Adrenal gland (tissue), 12 donors: Measurements from ENCODE around the gene BRAP. TPM values are rescaled to one million over a fixed set of nuclear protein-coding genes. Genes with fewer than 3 reads are reported as not detected.
"Not testable (repeated sequence)": the region's sequence is repeated elsewhere in the genome, so short reads cannot be mapped to it uniquely, and the experiment has no call there.

ENCODE experiments used
- DNase-seq, 7 donors: peaks; one replicate each; pipeline ENCODE4 v3.0.0-alpha.2; 2019 to 2020
- H3K27ac ChIP-seq, 5 donors: fragments of 200-600 bp; sonication (generic) in 4 of 5; 1 replicate in 3 of 5; 2 replicates in 2 of 5; pipeline versions ENCODE4 v1.5.1 to v1.8.0; 2016 to 2020; ENCODE audit warnings: mild to moderate bottlenecking in 1 of 5
- H3K27me3 ChIP-seq: fragments of 200-600 bp; 2 replicates; pipeline ENCODE4 v1.8.0; 2021
- H3K36me3 ChIP-seq, 2 donors: fragments of 200-600 bp; replicated peaks in 1 of 2; 1 replicate in 1 of 2; 2 replicates in 1 of 2; pipeline versions ENCODE4 v1.5.1 to v1.8.0; 2018 to 2022
- H3K4me1 ChIP-seq, 2 donors: fragments of 200-600 bp; replicated peaks in 1 of 2; 1 replicate in 1 of 2; 2 replicates in 1 of 2; pipeline versions ENCODE4 v1.5.1 to v1.8.0; 2018 to 2021
- H3K4me3 ChIP-seq, 4 donors: fragments of 200-600 bp; sonication (generic) in 3 of 4; one replicate each; pipeline ENCODE4 v1.5.1; 2016 to 2018
- H3K9me3 ChIP-seq, 3 donors: fragments of 200-600 bp; sonication (generic) in 1 of 3; replicated peaks in 1 of 3; 1 replicate in 2 of 3; 2 replicates in 1 of 3; pipeline versions ENCODE4 v1.5.1 to v1.8.0; 2016 to 2021
- POLR2A ChIP-seq, 2 donors: fragments of 450-650 bp; IDR thresholded peaks; one replicate each; pipeline ENCODE4 v1.6.1; 2017; ENCODE audit warnings: antibody characterized with exemption in 2 of 2, mild to moderate bottlenecking in 2 of 2, moderate library complexity in 1 of 2
- WGBS, 4 donors: extraction: QIAGEN DNeasy Blood & Tissue Kit in 2 of 4; methylation state at CpG; one replicate each; pipeline versions ENCODE4 v1.1.5 to v1.1.7; 2013 to 2017; 5-methylcytosine and 5-hydroxymethylcytosine counted together
- intact Hi-C, 2 donors: fragments of 100-400 bp; cut with DNase I; formaldehyde crosslinking; loops; one replicate each; pipeline versions ENCODE4 v1.14.1 to v1.15.0; 2022 to 2023
- polyA plus RNA-seq, 3 donors: library from polyadenylated mRNA; stranded (reverse); fragments of 200-250 nt in 2 of 3; fragments of 350-450 nt in 1 of 3; fragmentation: Illumina TruSeq in 1 of 3; extraction: RNeasy Lipid Tissue Mini Kit (QIAGEN cat#74804) in 1 of 3; gene quantifications; one replicate each; pipeline ENCODE4 v1.2.3, GENCODE V29; 2013 to 2014
- total RNA-seq, 9 donors: library from RNA; depleted of rRNA in 4 of 9; stranded (reverse); fragments of >200 nt in 4 of 9; fragments of 120-200 nt in 1 of 9; fragmentation: NEBNext Ultra II Directional in 1 of 9; extraction: Animal tissue kit (Norgen Biotek cat#: 25700) in 1 of 9; gene quantifications; one replicate each; pipeline versions ENCODE4 v1.1.0 to v1.2.4, GENCODE V29; 2013 to 2023
- TF ChIP-seq, protein P1 (sequence below), 6 experiments: fragments of 450-650 bp in 4 of 6; fragments of 200-600 bp in 2 of 6; sonication (generic) in 1 of 6; IDR thresholded peaks; 1 replicate in 5 of 6; 2 replicates in 1 of 6; pipeline versions ENCODE4 v1.5.1 to v1.8.0; 2016 to 2021; ENCODE audit warnings: antibody characterized with exemption in 6 of 6, mild to moderate bottlenecking in 2 of 6, moderate library complexity in 1 of 6
- donor health status: healthy with polysubstance abuse.
- donor health status: Bipolar disorder and iron deficiency.
- donor health status: DM: yes; HTN: yes; CAD: no.
- donor health status: DM: no; HTN: no; CAD: no.
- donor health status: DM: no; HTN: no; CAD: no.
- donor health status: DM: yes; HTN: yes; CAD: no.

The BRAP gene
- total and polyA plus RNA-seq, 12 donors, result 8.6 to 31.0 (median 20.4) TPM

DNA sequence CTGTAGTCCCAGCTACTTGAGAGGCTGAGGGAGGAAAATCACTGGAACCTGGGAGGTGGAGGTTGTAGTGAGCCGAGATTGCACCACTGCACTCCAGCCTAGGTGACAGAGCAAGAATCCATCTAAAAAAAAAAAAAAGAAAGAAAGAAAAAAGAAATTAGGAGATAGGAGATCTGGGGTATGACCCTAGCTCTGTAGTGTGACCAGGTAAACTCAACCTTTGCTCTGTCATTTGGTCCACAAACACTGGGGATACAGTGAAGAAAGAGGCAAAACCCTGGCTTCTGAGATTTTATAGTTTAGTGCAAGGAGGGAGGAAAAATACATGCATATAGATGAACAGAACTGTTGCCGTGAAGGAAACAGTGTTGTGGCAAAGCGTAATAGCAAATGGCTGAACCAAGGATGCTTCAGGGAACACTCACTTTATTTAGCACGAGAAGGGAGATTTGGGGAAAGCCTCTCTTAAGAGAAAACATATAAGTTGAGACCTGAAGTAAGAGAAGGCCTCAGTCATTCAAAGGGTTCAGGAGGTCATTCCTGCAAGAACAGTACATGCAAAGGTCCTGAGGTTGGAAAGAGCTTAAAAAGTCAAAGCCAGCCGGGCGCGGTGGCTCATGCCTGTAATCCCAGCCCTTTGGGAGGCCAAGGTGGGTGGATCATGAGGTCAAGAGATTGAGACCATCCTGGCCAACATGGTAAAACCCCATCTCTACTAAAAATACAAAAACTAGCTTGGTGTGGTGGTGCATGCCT is 57.1 kb downstream of the BRAP start:
- intact Hi-C loops, result no loop called here
- Histone ChIP-seq H3K4me1 (no peaks in the 10 kb centered on the region), H3K27ac (no peak overlapping the region), H3K9me3 (no peaks in the 10 kb centered on the region), H3K27me3 (no peaks in the 10 kb centered on the region), H3K4me3 (no peak overlapping the region), H3K36me3 (no peaks in the 10 kb centered on the region)
- WGBS, 4 donors, result 95 to 98% (median 97%) methylated on average over 7 of the region's 7 CpGs
- DNase-seq, result no peak
- no peak for TF ChIP-seq POLR2A (IDR thresholded peaks at IDR 0.05)
- TF ChIP-seq, protein P1, sequence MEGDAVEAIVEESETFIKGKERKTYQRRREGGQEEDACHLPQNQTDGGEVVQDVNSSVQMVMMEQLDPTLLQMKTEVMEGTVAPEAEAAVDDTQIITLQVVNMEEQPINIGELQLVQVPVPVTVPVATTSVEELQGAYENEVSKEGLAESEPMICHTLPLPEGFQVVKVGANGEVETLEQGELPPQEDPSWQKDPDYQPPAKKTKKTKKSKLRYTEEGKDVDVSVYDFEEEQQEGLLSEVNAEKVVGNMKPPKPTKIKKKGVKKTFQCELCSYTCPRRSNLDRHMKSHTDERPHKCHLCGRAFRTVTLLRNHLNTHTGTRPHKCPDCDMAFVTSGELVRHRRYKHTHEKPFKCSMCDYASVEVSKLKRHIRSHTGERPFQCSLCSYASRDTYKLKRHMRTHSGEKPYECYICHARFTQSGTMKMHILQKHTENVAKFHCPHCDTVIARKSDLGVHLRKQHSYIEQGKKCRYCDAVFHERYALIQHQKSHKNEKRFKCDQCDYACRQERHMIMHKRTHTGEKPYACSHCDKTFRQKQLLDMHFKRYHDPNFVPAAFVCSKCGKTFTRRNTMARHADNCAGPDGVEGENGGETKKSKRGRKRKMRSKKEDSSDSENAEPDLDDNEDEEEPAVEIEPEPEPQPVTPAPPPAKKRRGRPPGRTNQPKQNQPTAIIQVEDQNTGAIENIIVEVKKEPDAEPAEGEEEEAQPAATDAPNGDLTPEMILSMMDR (IDR thresholded peaks at IDR 0.05), result no peak

DNA sequence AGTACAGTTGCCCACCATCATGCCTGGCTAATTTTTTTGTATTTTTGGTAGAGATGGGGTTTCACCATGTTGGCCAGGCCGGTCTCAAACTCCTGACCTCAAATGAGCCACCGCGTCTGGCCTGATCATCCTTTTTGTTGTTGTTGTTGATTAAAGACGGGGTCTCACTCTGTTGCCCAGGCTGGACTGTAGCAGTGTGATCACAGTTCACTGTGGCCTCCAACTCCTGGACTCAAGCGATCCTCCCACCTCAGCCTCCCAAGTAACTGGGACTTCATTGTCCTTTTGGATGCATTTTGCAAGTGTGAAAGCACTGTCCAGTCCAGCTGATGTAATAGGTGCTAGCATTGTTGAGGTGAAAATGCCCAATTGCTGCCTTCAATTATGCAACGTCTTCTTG is 59.5 kb downstream of the BRAP start:
- Histone ChIP-seq H3K27me3 (no peaks in the 10 kb centered on the region), H3K4me3 (no peak overlapping the region), H3K4me1 (no peaks in the 10 kb centered on the region), H3K36me3 (no peaks in the 10 kb centered on the region), H3K9me3 (no peaks in the 10 kb centered on the region), H3K27ac (no peak overlapping the region)
- DNase-seq, result no peak
- TF ChIP-seq POLR2A (IDR thresholded peaks at IDR 0.05), result no peak
- TF ChIP-seq, protein P1 (IDR thresholded peaks at IDR 0.05), result no peak
- 89 to 97% (median 95%) methylated on average over 6 of the region's 6 CpGs for WGBS, 4 donors
- intact Hi-C loops, result no loop called here

DNA sequence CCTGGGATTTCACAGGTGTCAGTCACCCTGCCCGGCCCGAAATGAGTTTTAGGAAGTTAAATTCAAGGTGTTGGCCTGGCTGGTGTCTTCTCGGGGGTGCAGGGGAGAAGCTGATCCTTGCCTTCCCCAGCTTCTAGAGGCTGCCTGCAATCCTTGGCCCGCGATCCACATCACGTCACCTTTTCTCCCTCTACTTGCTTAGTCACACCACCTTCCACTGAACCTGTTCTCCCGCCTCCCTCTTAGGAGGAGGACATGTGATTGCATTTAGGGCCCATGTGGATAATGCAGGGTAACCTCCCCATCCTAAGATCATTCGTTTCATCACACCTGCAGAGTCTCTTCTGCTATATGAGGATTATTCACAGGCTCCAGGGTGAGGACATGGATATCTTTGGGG is 61.2 kb downstream of the BRAP start:
- Histone ChIP-seq H3K4me1 (no peaks in the 10 kb centered on the region), H3K36me3 (no peaks in the 10 kb centered on the region), H3K27ac (no peak overlapping the region), H3K9me3 (no peaks in the 10 kb centered on the region), H3K27me3 (no peaks in the 10 kb centered on the region), H3K4me3 (no peak overlapping the region)
- intact Hi-C loops, result no loop called here
- WGBS, 4 donors, result 91 to 94% (median 93%) methylated on average over 7 to 8 of the region's 8 CpGs
- TF ChIP-seq, protein P1 (IDR thresholded peaks at IDR 0.05), result no peak
- no peak for TF ChIP-seq POLR2A (IDR thresholded peaks at IDR 0.05)
- DNase-seq, result no peak

DNA sequence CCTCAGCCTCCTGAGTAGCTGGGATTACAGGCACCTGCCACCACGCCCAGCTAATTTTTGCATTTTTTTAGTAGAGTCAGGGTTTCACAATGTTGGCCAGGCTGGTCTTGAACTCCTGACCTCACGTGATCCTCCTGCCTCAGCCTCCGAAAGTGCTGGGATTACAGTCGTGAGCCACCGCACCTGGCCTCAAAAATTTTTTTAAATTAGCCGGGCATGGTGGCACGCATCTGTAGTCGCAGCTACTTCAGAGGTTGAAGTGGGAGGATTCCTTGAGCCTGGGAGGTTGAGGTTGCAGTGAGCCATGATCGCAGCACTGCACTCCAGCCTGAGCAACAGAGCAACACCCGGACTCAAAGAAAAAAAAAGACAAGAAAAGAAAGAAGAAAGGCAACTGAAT is 67.9 kb downstream of the BRAP start:
- H3K9me3 ChIP-seq, H3K27me3 ChIP-seq, H3K27ac ChIP-seq, H3K4me3 ChIP-seq, DNase-seq, intact Hi-C loops, H3K36me3 ChIP-seq, H3K4me1 ChIP-seq: not testable (repeated sequence)
- WGBS, 4 donors, result 91 to 98% (median 95%) methylated on average over 10 of the region's 10 CpGs

DNA sequence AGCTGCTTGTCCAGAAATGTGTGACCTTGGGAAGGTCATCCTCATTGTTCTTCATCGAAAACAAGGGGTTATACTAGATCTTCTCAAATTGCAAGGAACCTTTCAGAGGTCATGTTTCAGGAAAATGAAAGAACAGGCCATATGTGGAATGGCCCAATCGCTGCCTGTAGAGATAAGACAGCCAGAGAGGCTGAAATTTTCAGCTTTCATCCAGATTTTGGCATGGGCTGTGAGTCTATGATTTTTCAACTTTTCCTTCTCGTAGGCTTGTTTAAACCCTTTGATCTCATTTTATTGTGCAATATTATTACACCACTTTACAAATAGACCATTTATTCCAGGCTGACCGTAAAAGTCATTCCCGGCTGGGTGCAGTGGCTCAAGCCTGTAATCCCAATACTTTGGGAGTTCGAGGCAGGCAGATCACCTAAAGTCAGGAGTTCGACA is 69.6 kb downstream of the BRAP start:
- Histone ChIP-seq H3K4me1 (peaks cover 4% of the 10 kb centered on the region in 2 donors), H3K27ac (peak overlapping the region in 3 of 5 donors; percentile 65 to 83 (median 73)), H3K36me3 (no peaks in the 10 kb centered on the region), H3K27me3 (no peaks in the 10 kb centered on the region), H3K9me3 (no peaks in the 10 kb centered on the region), H3K4me3 (no peak overlapping the region)
- WGBS, 4 donors, result 41 to 53% (median 44%) methylated on average over 7 of the region's 7 CpGs
- no peak for TF ChIP-seq POLR2A (IDR thresholded peaks at IDR 0.05)
- TF ChIP-seq, protein P1 (IDR thresholded peaks at IDR 0.05), result no peak
- DNase-seq, result peak in 6 of 7 donors; percentile 55 to 78 (median 68)
- intact Hi-C loops, result no loop called here
